Measurements from ENCODE around the gene CFAP61. TPM values are rescaled to one million over a fixed set of nuclear protein-coding genes. Genes with fewer than 3 reads are reported as not detected.
A peak's percentile ranks its signal among the peaks of the same experiment; 100 is the strongest.

CFAP61 gene
- total and polyA plus RNA-seq, 7 donors = 8.3 to 59.4 (median 24.5) TPM

- Histone ChIP-seq H3K4me1 (peaks cover 17% of the 10 kb centered on the region), H3K9me3 (no peaks in the 10 kb centered on the region), H3K27me3 (ENCODE audit: insufficient read depth in 3 of 3, low read length in 2 of 3) (no peaks in the 10 kb centered on the region), H3K27ac (no peak overlapping the region), H3K36me3 (ENCODE audit: insufficient read depth in 1 of 2, low read depth in 1 of 2) (no peaks in the 10 kb centered on the region), H3K4me3 (no peak overlapping the region)
- TF ChIP-seq CTCF (IDR thresholded peaks at IDR 0.05) = no peak
- intact Hi-C loops (cut with DNase I) = loop anchor here in 1 of 2 donors (5.0 kb wide), 1 partner anchor 127 kb away; no protein-coding TSS in a partner anchor
- ATAC-seq (no peak), DNase-seq (no peak)
- 68 to 91% (median 86%) methylated on average over 5 of the region's 5 CpGs for WGBS, 3 donors
Observed at GRCh38 chr20:20209684-20210083, 157.4 kb downstream of the CFAP61 start.

GRCh38 chr20:20210327-20210726 lies 158.0 kb downstream of the CFAP61 start:
- ATAC-seq (peak in 1 of 4 donors; percentile 41), DNase-seq (no peak)
- no peak for TF ChIP-seq CTCF (IDR thresholded peaks at IDR 0.05)
- Histone ChIP-seq H3K4me1 (peaks cover 15% of the 10 kb centered on the region), H3K4me3 (no peak overlapping the region), H3K27ac (no peak overlapping the region), H3K9me3 (no peaks in the 10 kb centered on the region), H3K27me3 (ENCODE audit: insufficient read depth in 3 of 3, low read length in 2 of 3) (no peaks in the 10 kb centered on the region), H3K36me3 (ENCODE audit: insufficient read depth in 1 of 2, low read depth in 1 of 2) (no peaks in the 10 kb centered on the region)
- intact Hi-C loops (cut with DNase I) = loop anchor here in 1 of 2 donors (5.0 kb wide), 1 partner anchor 128 kb away; no protein-coding TSS in a partner anchor
- WGBS, 3 donors = 68 to 74% (median 71%) methylated on average over 5 of the region's 5 CpGs

- Histone ChIP-seq H3K9me3 (no peaks in the 10 kb centered on the region), H3K4me3 (no peak overlapping the region), H3K27me3 (ENCODE audit: insufficient read depth in 3 of 3, low read length in 2 of 3) (no peaks in the 10 kb centered on the region), H3K4me1 (peaks cover 14% of the 10 kb centered on the region), H3K36me3 (ENCODE audit: insufficient read depth in 1 of 2, low read depth in 1 of 2) (no peaks in the 10 kb centered on the region), H3K27ac (no peak overlapping the region)
- no peak for DNase-seq
- no peak for TF ChIP-seq CTCF (IDR thresholded peaks at IDR 0.05)
- no peak for ATAC-seq
- intact Hi-C loops (cut with DNase I) = loop anchor here in 1 of 2 donors (5.0 kb wide), 1 partner anchor 129 kb away; no protein-coding TSS in a partner anchor
- 90 to 93% (median 92%) methylated on average over 6 of the region's 6 CpGs for WGBS, 3 donors
Observed at GRCh38 chr20:20210943-20211273, 158.6 kb downstream of the CFAP61 start.

- Histone ChIP-seq H3K4me3 (no peak overlapping the region), H3K27me3 (ENCODE audit: insufficient read depth in 3 of 3, low read length in 2 of 3) (no peaks in the 10 kb centered on the region), H3K4me1 (peaks cover 12% of the 10 kb centered on the region), H3K27ac (peak overlapping the region; percentile 17), H3K9me3 (no peaks in the 10 kb centered on the region), H3K36me3 (ENCODE audit: insufficient read depth in 1 of 2, low read depth in 1 of 2) (no peaks in the 10 kb centered on the region)
- DNase-seq (no peak), ATAC-seq (no peak)
- intact Hi-C loops (cut with DNase I) = loop anchor here in 1 of 2 donors (5.0 kb wide), 1 partner anchor 129 kb away; no protein-coding TSS in a partner anchor
- WGBS, 3 donors = 70 to 73% (median 73%) methylated on average over 5 of the region's 5 CpGs
- no peak for TF ChIP-seq CTCF (IDR thresholded peaks at IDR 0.05)
Observed at GRCh38 chr20:20211274-20211987, 159.1 kb downstream of the CFAP61 start.

Data from psoas muscle (tissue), 8 donors.